GM19397 (cell line): ENCODE results near the gene TIMM21.
A peak's percentile ranks its signal among the peaks of the same experiment; 100 is the strongest.

Source experiments
- ATAC-seq: cut with Tn5 transposase; IDR thresholded peaks from one replicate; pipeline ENCODE4 v1.9.1; 2021; ENCODE audit warnings: mild to moderate bottlenecking, moderate library complexity; ENCODE audit not compliant: unreplicated experiment

The TIMM21 gene

GRCh38 chr18:74186661-74187060, 38.3 kb downstream of the TIMM21 start:
- no peak for ATAC-seq

GRCh38 chr18:74190086-74190485, 41.8 kb downstream of the TIMM21 start:
- no peak for ATAC-seq

GRCh38 chr18:74191577-74191976, 43.3 kb downstream of the TIMM21 start:
- no peak for ATAC-seq

- ATAC-seq = no peak
These were observed 46.4 kb downstream of the TIMM21 start for GRCh38 chr18:74194691-74195090.

GRCh38 chr18:74196220-74197119, 48.1 kb downstream of the TIMM21 start:
- ATAC-seq = peak; percentile 87

DNA sequence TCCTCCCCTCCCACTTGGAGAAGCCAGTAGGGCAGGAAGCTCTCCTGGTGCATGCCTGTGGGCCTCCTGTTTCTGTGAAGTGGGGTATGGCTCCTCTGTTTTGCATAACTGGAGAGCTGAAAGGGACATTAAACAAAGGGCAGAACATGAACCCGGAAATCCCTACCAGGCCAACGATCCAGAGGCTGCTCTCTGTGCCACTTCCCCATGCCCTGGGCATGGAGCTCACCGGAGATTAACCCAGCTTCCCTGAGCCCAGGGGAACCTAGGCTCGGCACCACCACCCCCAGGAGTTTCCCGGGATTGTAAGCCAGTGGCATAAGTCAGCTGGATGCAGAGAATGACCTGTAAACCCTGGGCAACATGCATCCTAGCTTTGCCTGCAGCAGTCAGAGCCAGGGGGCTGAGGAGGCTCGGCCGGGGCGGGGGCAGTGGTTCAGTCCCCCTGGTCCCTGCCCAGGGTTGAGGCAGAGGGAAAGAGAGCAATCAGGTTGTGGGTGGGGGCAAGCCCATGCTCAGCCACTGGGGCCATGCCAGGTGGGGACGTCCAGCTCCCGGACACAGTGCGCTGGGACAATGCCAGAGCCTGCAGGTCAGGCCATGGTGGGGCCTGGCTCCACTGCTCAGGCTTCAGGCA, 49.5 kb downstream of the TIMM21 start:
- no peak for ATAC-seq

DNA sequence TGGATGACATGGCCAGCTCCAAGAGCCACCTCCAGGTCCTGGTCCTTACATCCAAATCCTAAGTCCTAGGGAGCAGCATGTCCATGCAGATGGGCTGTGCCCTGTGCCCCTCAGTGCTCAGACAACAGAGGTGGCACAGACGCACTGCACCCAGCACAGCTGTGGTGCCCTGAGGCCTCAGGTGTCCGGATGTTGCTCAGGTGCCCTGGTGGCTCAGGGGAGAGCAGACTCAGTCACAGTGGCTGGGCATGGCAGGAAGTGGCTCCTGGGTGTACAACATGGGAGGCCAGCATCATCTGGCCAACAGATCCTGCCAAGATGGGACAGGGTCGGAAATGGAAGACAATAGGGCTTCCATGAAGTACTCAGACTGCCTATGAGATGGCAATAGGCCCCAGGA, 50.1 kb downstream of the TIMM21 start:
- no peak for ATAC-seq

GRCh38 chr18:74200780-74201179, 52.5 kb downstream of the TIMM21 start:
- no peak for ATAC-seq

- no peak for ATAC-seq
These were observed 55.5 kb downstream of the TIMM21 start for GRCh38 chr18:74203811-74204210.

DNA sequence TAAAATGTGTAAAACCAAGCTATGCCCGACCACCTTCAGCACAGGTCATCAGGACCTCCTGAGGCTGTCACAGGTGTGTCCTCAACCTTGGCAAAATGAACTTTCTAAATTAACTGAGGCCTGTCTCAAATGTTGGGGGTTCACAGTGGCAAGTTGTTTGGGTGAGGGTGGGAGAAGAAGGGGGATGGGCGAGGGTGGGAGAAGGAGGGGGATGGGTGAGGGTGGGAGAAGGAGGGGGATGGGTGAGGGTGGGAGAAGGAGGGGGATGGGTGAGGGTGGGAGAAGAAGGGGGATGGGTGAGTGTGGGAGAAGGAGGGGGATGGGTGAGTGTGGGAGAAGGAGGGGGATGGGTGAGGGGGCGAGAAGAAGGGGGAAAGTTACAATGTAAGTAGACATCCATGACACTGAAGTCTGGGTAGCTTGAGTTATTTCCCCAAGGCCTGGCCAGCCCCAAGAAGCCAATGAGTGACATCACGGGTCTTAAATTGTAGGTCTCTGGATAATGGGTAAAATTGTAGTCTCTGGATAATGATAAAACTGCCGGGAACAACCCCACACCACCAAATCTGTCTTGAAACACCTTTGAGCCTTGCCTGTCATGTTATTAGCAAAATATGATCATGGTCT, 56.3 kb downstream of the TIMM21 start:
- ATAC-seq = no peak
